CD14-positive monocyte (primary cell): Measurements from ENCODE around the gene RPS25. TPM values are rescaled to one million over a fixed set of nuclear protein-coding genes. Genes with fewer than 3 reads are reported as not detected.

ENCODE experiments used
- DNase-seq, 3 donors: peaks; one replicate each; pipeline ENCODE4 v3.0.0-alpha.2; 2011 to 2022
- H2AFZ ChIP-seq: 2 replicates; pipeline ENCODE4 v1.6.0; 2012; ENCODE audit warnings: mild to moderate bottlenecking, low read depth, low read length, inconsistent platforms; ENCODE audit not compliant: insufficient read depth, poor library complexity, severe bottlenecking
- H3K27ac ChIP-seq, 2 donors: 1 replicate in 1 of 2; 2 replicates in 1 of 2; pipeline ENCODE4 v1.5.1; 2012 to 2013; ENCODE audit warnings: low read length in 2 of 2, control low read depth in 1 of 2, inconsistent platforms in 1 of 2, low read depth in 1 of 2, mild to moderate bottlenecking in 1 of 2
- H3K27me3 ChIP-seq, 2 donors: one replicate each; pipeline versions ENCODE4 v1.6.0 to v1.6.1; 2011 to 2013; ENCODE audit warnings: low read length in 2 of 2; ENCODE audit not compliant: control insufficient read depth in 2 of 2, insufficient read depth in 2 of 2
- H3K36me3 ChIP-seq, 2 donors: replicated peaks in 1 of 2; 1 replicate in 1 of 2; 2 replicates in 1 of 2; pipeline versions ENCODE4 v1.5.1 to v1.6.1; 2012 to 2013; ENCODE audit warnings: low read length in 2 of 2, control low read depth in 1 of 2, inconsistent platforms in 1 of 2, mild to moderate bottlenecking in 1 of 2; ENCODE audit not compliant: insufficient read depth in 2 of 2, control insufficient read depth in 1 of 2
- H3K4me1 ChIP-seq, 2 donors: 1 replicate in 1 of 2; 2 replicates in 1 of 2; pipeline versions ENCODE4 v1.5.1 to v1.6.1; 2012 to 2013; ENCODE audit warnings: low read length in 2 of 2, control low read depth in 1 of 2, inconsistent platforms in 1 of 2, mild to moderate bottlenecking in 1 of 2, moderate library complexity in 1 of 2; ENCODE audit not compliant: insufficient read depth in 2 of 2, control insufficient read depth in 1 of 2
- H3K4me2 ChIP-seq: replicated peaks from 2 replicates; pipeline ENCODE3; 2012; ENCODE audit warnings: low read length, moderate library complexity, mild to moderate bottlenecking; ENCODE audit not compliant: poor library complexity, severe bottlenecking; ENCODE audit errors: extremely low read depth
- H3K4me3 ChIP-seq, 3 experiments: fragments of 200-600 bp in 1 of 3; sonication (generic) in 1 of 3; replicated peaks in 1 of 3; 1 replicate in 2 of 3; 2 replicates in 1 of 3; pipeline ENCODE4 v1.5.1; 2011 to 2013; ENCODE audit warnings: low read length in 3 of 3, mild to moderate bottlenecking in 3 of 3, control low read depth in 2 of 3, low read depth in 2 of 3, inconsistent platforms in 1 of 3, moderate library complexity in 1 of 3
- H3K79me2 ChIP-seq: 2 replicates; pipeline ENCODE4 v1.6.0; 2012; ENCODE audit warnings: mild to moderate bottlenecking, control low read depth, inconsistent platforms, low read length, moderate library complexity; ENCODE audit not compliant: insufficient read depth
- H3K9ac ChIP-seq: 2 replicates; pipeline ENCODE4 v1.6.0; 2017; ENCODE audit warnings: low read length, mild to moderate bottlenecking; ENCODE audit not compliant: insufficient read depth, poor library complexity, severe bottlenecking
- H3K9me3 ChIP-seq, 2 donors: replicated peaks in 1 of 2; 1 replicate in 1 of 2; 2 replicates in 1 of 2; pipeline versions ENCODE4 v1.5.1 to v1.6.1; 2012 to 2013; ENCODE audit warnings: low read length in 2 of 2, control low read depth in 1 of 2; ENCODE audit not compliant: control insufficient read depth in 1 of 2, insufficient read depth in 1 of 2
- H4K20me1 ChIP-seq: 2 replicates; pipeline ENCODE4 v1.6.0; 2012; ENCODE audit warnings: mild to moderate bottlenecking, low read length, control low read depth, moderate library complexity; ENCODE audit not compliant: insufficient read depth
- H3K27ac Mint-ChIP-seq, 7 donors: one replicate each; pipeline ENCODE4 v1.8.0; 2020; ENCODE audit warnings: mild to moderate bottlenecking in 7 of 7, mixed read lengths in 7 of 7, moderate library complexity in 6 of 7, inconsistent platforms in 2 of 7
- H3K27me3 Mint-ChIP-seq, 3 donors: one replicate each; pipeline ENCODE4 v1.8.0; 2021 to 2022; ENCODE audit warnings: low read depth in 3 of 3, mild to moderate bottlenecking in 3 of 3, mixed read lengths in 3 of 3, moderate library complexity in 3 of 3, inconsistent platforms in 1 of 3
- H3K36me3 Mint-ChIP-seq, 2 donors: one replicate each; pipeline ENCODE4 v1.8.0; 2020; ENCODE audit warnings: mixed read lengths in 2 of 2, inconsistent platforms in 1 of 2, mild to moderate bottlenecking in 1 of 2
- H3K4me1 Mint-ChIP-seq: one replicate; pipeline ENCODE4 v1.8.0; 2020; ENCODE audit warnings: mild to moderate bottlenecking, mixed read lengths
- H3K4me3 Mint-ChIP-seq, 2 donors: one replicate each; pipeline ENCODE4 v1.8.0; 2020; ENCODE audit warnings: mild to moderate bottlenecking in 2 of 2, mixed read lengths in 2 of 2, moderate library complexity in 1 of 2
- H3K9me3 Mint-ChIP-seq, 7 donors: one replicate each; pipeline ENCODE4 v1.8.0; 2020 to 2022; ENCODE audit warnings: mixed read lengths in 7 of 7, mild to moderate bottlenecking in 6 of 7, moderate library complexity in 6 of 7, inconsistent platforms in 2 of 7
- WGBS: methylation state at CpG from one replicate; pipeline ENCODE4 v1.1.5; 2013; ENCODE audit warnings: missing lambda C conversion rate; ENCODE audit not compliant: insufficient coverage; 5-methylcytosine and 5-hydroxymethylcytosine counted together
- intact Hi-C, 2 donors: fragments of 100-400 bp; cut with micrococcal nuclease; formaldehyde crosslinking; loops; one replicate each; pipeline versions ENCODE4 v1.15.0 to v1.15.1; 2023
- polyA plus RNA-seq, 3 donors: library from polyadenylated mRNA; depleted of rRNA in 1 of 3; unstranded in 2 of 3; stranded (reverse) in 1 of 3; fragments of 300-500 nt in 2 of 3; fragments of >200 nt in 1 of 3; fragmentation: Illumina TruSeq in 2 of 3; gene quantifications; 1 replicate in 2 of 3; 2 replicates in 1 of 3; pipeline ENCODE4 v1.2.3, GENCODE V29; 2012 to 2021
- TF ChIP-seq, protein P1 (sequence below): fragments of 200-600 bp; IDR thresholded peaks from one replicate; pipeline ENCODE4 v1.8.0; 2022; ENCODE audit warnings: antibody characterized with exemption, mild to moderate bottlenecking

The RPS25 gene
- polyA plus RNA-seq, 3 donors, result 1,137 to 1,336 (median 1,264) TPM

DNA sequence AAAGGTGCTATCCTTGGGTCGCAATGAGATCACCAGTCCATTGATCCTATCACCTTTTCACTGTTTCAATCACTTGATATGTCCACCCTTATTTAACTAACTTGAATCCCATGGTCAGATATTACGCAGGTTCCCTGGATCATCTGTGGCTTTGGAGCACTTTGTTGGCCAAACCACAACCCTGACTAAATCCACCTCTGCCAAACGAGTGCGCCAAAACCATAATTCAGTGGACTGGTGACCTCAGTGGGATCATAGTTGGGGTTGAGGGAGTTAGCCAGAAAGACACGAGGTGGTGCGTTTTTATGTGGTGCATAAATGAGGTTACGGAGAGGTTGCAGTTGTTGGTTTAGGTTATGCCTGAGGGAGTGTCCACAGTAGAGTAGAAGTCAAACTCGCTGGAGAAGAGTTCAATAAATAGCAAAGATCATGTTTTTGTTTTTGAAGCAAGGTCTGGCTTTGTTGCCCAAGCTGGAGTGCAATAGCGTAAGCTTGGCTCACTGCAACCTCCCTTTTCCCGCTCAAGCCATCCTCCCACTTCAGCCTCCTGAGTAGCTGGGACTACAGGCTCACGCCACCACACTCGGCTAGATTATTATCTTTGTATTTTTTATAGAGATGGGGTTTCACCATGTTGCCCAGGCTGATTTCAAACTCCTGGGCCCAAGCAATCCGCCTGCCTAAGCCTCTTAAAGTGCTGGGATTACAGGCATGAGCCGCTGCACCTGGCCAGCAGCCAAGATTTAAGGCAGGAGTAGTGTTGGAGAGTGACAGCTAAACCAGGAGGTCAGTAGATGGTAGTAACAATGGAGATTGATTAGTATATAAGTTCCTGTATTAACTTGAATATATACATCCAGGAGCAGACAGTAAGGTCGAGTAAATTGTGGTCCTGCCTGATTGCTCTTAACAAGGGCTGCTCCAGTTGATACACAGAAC lies 42.1 kb downstream of the RPS25 start:
- Histone ChIP-seq H3K27ac (no peak overlapping the region), H2AFZ (no peak overlapping the region), H3K36me3 (no peaks in the 10 kb centered on the region), H3K9me3 (peaks cover 0 to 3% of the 10 kb centered on the region in 2 donors), H4K20me1 (no peaks in the 10 kb centered on the region), H3K27me3 (no peaks in the 10 kb centered on the region), H3K4me3 (no peak overlapping the region), H3K4me1 (peaks cover 16 to 19% of the 10 kb centered on the region in 2 donors), H3K79me2 (no peaks in the 10 kb centered on the region), H3K4me2 (no peak overlapping the region), H3K9ac (no peak overlapping the region)
- TF ChIP-seq, protein P1, sequence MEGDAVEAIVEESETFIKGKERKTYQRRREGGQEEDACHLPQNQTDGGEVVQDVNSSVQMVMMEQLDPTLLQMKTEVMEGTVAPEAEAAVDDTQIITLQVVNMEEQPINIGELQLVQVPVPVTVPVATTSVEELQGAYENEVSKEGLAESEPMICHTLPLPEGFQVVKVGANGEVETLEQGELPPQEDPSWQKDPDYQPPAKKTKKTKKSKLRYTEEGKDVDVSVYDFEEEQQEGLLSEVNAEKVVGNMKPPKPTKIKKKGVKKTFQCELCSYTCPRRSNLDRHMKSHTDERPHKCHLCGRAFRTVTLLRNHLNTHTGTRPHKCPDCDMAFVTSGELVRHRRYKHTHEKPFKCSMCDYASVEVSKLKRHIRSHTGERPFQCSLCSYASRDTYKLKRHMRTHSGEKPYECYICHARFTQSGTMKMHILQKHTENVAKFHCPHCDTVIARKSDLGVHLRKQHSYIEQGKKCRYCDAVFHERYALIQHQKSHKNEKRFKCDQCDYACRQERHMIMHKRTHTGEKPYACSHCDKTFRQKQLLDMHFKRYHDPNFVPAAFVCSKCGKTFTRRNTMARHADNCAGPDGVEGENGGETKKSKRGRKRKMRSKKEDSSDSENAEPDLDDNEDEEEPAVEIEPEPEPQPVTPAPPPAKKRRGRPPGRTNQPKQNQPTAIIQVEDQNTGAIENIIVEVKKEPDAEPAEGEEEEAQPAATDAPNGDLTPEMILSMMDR, result no peak
- intact Hi-C loops, result no loop called here
- H3K4me1 Mint-ChIP-seq, result peaks cover 16% of the 10 kb centered on the region
- H3K27me3 Mint-ChIP-seq, result peaks cover 17 to 29% (median 17%) of the 10 kb centered on the region in 3 donors
- no peak for DNase-seq
- H3K27ac Mint-ChIP-seq, result no peak overlapping the region
- no peaks in the 10 kb centered on the region for H3K36me3 Mint-ChIP-seq
- no peak overlapping the region for H3K4me3 Mint-ChIP-seq
- peaks cover 0 to 13% (median 0%) of the 10 kb centered on the region in 7 donors for H3K9me3 Mint-ChIP-seq
- WGBS, result 97% methylated on average over 9 of the region's 15 CpGs

DNA sequence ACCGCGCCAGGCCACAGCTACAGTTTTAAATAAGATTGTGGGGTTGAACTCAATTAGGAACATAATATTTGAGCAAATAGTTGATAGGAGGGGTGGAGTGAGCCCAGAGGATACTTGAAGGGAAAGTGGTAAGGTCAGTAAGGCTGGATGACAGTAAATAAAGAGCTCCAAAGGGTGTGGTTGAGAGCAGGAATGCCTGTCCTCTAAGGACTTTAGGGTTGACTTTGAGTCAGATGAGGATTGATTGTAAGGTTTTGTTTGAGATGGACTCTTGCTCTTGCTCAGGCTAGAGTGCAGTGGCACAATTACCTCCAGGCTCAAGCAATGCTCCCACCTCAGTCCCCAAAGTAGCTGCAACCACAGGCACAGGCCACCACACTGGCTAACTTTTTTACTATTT lies 44.2 kb downstream of the RPS25 start:
- 92% methylated on average over 2 of the region's 2 CpGs for WGBS
- H3K9ac ChIP-seq, result no peak overlapping the region
- no peak overlapping the region for H3K4me2 ChIP-seq
- H3K79me2 ChIP-seq, result no peaks in the 10 kb centered on the region
- no peaks in the 10 kb centered on the region for H3K36me3 ChIP-seq
- H3K9me3 ChIP-seq, result peaks cover 0 to 3% of the 10 kb centered on the region in 2 donors
- Mint-ChIP-seq H3K27ac (no peak overlapping the region), H3K4me3 (no peak overlapping the region), H3K4me1 (no peaks in the 10 kb centered on the region), H3K9me3 (peaks cover 0 to 14% (median 3%) of the 10 kb centered on the region in 7 donors), H3K36me3 (no peaks in the 10 kb centered on the region), H3K27me3 (peaks cover 15 to 32% (median 22%) of the 10 kb centered on the region in 3 donors)
- TF ChIP-seq, protein P1, result no peak
- H3K27me3 ChIP-seq, result peaks cover 0 to 4% of the 10 kb centered on the region in 2 donors
- no peaks in the 10 kb centered on the region for H4K20me1 ChIP-seq
- H3K4me1 ChIP-seq, result no peaks in the 10 kb centered on the region
- H2AFZ ChIP-seq, result no peak overlapping the region
- intact Hi-C loops, result no loop called here
- no peak overlapping the region for H3K27ac ChIP-seq
- DNase-seq, result no peak
- no peak overlapping the region for H3K4me3 ChIP-seq
